Measurements from ENCODE around the gene PYGB. TPM values are rescaled to one million over a fixed set of nuclear protein-coding genes. Genes with fewer than 3 reads are reported as not detected.
"Not testable (repeated sequence)": the region's sequence is repeated elsewhere in the genome, so short reads cannot be mapped to it uniquely, and the experiment has no call there.

Gene PYGB
- total RNA-seq, 4 donors from 2014 or later: 71.6 to 119 (median 78.6) TPM

DNA sequence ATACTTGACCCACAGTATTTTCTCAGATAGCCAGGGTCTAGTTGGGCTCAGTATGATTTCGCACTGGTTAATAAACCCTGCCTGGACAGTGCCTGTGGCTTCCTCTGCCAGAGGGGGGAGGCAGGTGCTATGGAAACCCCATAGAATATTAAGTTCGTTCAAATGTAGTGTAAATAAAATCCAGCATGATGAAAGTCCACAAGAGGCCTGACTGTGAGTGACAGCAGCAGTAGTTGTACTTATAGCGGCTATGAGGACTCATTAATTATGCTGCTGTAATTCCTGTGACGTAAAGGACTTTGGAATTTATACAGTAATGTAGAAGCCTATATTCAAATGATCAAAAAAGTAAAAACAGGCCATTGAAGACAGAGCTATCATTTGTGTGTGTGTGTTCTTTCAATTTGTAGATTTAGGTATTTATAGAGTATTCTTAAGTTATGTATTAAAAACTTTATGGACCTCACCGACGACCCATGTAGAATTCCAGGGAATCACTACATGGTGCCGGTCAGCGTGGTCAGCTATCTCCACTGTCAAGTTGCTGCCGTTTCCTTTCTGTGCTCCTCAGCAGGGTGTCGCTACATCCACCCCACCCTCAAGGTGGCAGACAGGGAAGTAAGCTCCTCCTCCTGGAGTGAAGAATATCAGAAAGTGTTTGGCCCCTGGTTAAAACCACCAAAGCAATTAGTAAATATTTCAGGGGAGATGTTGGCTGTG is 10.0 kb downstream of the PYGB start:
- Histone ChIP-seq H3K27me3 (no peaks in the 10 kb centered on the region), H3K9me3 (no peaks in the 10 kb centered on the region), H3K36me3 (peaks cover 0 to 31% (median 0%) of the 10 kb centered on the region in 3 donors), H3K4me3 (no peak overlapping the region), H3K4me1 (peaks cover 0 to 32% (median 14%) of the 10 kb centered on the region in 4 donors), H3K27ac (no peak overlapping the region)
- DNase-seq (ENCODE audit: low spot score in 2 of 2): no peak
- TF ChIP-seq, protein P1, sequence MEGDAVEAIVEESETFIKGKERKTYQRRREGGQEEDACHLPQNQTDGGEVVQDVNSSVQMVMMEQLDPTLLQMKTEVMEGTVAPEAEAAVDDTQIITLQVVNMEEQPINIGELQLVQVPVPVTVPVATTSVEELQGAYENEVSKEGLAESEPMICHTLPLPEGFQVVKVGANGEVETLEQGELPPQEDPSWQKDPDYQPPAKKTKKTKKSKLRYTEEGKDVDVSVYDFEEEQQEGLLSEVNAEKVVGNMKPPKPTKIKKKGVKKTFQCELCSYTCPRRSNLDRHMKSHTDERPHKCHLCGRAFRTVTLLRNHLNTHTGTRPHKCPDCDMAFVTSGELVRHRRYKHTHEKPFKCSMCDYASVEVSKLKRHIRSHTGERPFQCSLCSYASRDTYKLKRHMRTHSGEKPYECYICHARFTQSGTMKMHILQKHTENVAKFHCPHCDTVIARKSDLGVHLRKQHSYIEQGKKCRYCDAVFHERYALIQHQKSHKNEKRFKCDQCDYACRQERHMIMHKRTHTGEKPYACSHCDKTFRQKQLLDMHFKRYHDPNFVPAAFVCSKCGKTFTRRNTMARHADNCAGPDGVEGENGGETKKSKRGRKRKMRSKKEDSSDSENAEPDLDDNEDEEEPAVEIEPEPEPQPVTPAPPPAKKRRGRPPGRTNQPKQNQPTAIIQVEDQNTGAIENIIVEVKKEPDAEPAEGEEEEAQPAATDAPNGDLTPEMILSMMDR (IDR thresholded peaks at IDR 0.05): no peak
- TF ChIP-seq EP300 (IDR thresholded peaks at IDR 0.05) (no peak), POLR2A (IDR thresholded peaks at IDR 0.05) (no peak)
- WGBS, 2 donors: 87 to 88% methylated on average over 10 of the region's 10 CpGs

DNA sequence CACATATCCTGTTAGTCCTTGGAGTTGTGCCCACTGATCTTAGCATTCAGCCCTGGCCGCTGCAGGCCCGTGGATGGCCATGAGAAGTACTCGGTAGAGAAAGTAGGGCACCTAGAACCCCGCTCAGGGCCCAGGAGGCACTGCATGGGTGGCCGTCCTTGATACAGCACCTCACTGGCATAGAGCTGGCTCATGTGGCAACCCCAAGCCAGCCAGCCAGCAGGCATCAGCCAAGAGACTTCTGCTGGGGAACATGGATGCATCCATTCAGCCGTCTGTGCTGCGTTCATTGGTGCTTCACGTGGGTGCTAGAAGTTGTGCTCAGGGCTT is 10.6 kb downstream of the PYGB start:
- peaks cover 0 to 30% (median 14%) of the 10 kb centered on the region in 4 donors for H3K4me1 ChIP-seq
- H3K27ac ChIP-seq: no peak overlapping the region
- DNase-seq (ENCODE audit: low spot score in 2 of 2): no peak

DNA sequence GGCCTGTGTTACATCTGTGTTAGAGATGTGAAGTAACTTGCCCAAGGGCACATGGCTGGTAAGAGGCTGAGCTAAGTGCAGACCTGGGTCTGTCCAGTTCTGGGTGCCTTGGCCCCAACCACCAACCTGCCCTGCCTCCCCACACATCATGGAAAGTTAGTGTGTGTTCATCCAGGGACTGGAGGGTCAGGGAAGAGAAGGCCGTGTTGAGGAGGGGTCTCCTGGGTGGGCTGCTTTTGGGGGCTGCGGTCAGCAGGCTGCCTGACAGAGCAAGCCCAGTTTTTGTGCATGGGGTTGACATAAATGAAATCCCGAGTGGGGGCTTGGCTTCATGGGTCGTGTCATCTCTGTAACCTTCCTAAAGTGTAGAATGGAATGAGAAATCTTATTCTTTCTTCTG is 10.9 kb downstream of the PYGB start:
- TF ChIP-seq EP300 (IDR thresholded peaks at IDR 0.05) (no peak), POLR2A (IDR thresholded peaks at IDR 0.05) (no peak)
- TF ChIP-seq, protein P1 (IDR thresholded peaks at IDR 0.05): no peak
- peaks cover 0 to 30% (median 14%) of the 10 kb centered on the region in 4 donors for H3K4me1 ChIP-seq
- no peaks in the 10 kb centered on the region for H3K9me3 ChIP-seq
- WGBS, 2 donors: 80 to 94% methylated on average over 4 of the region's 4 CpGs
- H3K27me3 ChIP-seq: no peaks in the 10 kb centered on the region
- no peak overlapping the region for H3K4me3 ChIP-seq
- H3K36me3 ChIP-seq: peaks cover 0 to 31% (median 0%) of the 10 kb centered on the region in 3 donors
- no peak for DNase-seq (ENCODE audit: low spot score in 2 of 2)
- H3K27ac ChIP-seq: no peak overlapping the region

More for the DNA sequence above, 10.6 kb downstream of the PYGB start:
- H3K9me3 ChIP-seq: no peaks in the 10 kb centered on the region
- 90 to 95% methylated on average over 5 to 8 of the region's 8 CpGs for WGBS, 2 donors
- H3K4me3 ChIP-seq: no peak overlapping the region
- TF ChIP-seq POLR2A (IDR thresholded peaks at IDR 0.05): no peak
- no peaks in the 10 kb centered on the region for H3K27me3 ChIP-seq
- peaks cover 0 to 31% (median 0%) of the 10 kb centered on the region in 3 donors for H3K36me3 ChIP-seq

DNA sequence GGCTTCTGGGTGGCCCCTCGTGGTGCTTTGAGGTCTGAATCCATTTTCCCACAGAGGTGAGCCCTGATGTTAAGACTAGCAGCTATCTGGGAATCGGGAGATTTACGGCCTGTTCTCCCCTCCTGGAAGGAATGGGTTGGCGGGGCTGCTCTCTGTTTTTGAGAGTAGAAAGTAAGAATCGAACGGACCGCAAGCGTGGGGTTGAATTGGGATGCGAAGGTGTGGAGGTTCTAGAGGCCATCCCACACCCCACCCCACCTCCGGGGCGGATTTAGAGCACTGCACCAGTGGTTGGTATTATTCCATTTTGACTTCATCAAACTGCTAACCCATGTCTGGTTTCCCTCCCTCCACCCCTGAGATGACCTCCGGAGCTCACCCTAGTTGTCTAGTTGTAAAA is 11.5 kb downstream of the PYGB start:
- no peaks in the 10 kb centered on the region for H3K9me3 ChIP-seq
- WGBS, 2 donors: 94 to 97% methylated on average over 12 of the region's 12 CpGs
- DNase-seq (ENCODE audit: low spot score in 2 of 2): no peak
- no peak overlapping the region for H3K27ac ChIP-seq
- H3K4me1 ChIP-seq: peaks cover 0 to 30% (median 11%) of the 10 kb centered on the region in 4 donors
- H3K27me3 ChIP-seq: no peaks in the 10 kb centered on the region
- no peak for TF ChIP-seq EP300 (IDR thresholded peaks at IDR 0.05)
- TF ChIP-seq, protein P1 (IDR thresholded peaks at IDR 0.05): no peak
- TF ChIP-seq POLR2A (IDR thresholded peaks at IDR 0.05): no peak
- peaks cover 0 to 31% (median 0%) of the 10 kb centered on the region in 3 donors for H3K36me3 ChIP-seq
- H3K4me3 ChIP-seq: no peak overlapping the region

DNA sequence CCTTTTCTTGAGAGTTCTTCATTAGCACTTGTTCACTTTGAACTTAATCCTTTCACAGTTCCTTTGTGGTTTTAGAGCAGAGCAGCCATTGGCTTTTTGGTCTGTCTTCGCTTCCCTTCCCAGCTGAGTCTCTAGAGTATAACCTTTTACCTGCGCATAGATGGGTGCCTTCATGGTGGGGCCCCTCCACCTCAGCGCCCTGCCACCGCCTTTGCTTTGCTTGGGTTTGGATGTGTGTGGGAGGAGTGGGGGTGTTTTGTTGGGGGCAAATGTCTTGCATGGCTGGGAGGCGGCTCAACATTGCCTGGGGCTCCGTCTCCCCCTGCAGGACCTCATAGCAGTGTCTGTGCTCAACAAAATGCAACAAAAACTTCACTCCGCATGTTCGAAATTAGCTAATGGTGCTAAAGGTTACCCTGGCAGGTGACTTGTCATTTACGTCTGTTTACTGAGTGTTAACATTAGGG is 11.9 kb downstream of the PYGB start:
- Histone ChIP-seq H3K9me3 (no peaks in the 10 kb centered on the region), H3K4me1 (peaks cover 0 to 26% (median 10%) of the 10 kb centered on the region in 4 donors), H3K27ac (no peak overlapping the region), H3K27me3 (no peaks in the 10 kb centered on the region), H3K4me3 (no peak overlapping the region), H3K36me3 (peaks cover 0 to 31% (median 0%) of the 10 kb centered on the region in 3 donors)
- DNase-seq (ENCODE audit: low spot score in 2 of 2): no peak
- WGBS, 2 donors: 97 to 99% methylated on average over 9 of the region's 9 CpGs
- TF ChIP-seq, protein P1 (IDR thresholded peaks at IDR 0.05): no peak
- TF ChIP-seq POLR2A (IDR thresholded peaks at IDR 0.05): no peak
- TF ChIP-seq EP300 (IDR thresholded peaks at IDR 0.05): no peak

DNA sequence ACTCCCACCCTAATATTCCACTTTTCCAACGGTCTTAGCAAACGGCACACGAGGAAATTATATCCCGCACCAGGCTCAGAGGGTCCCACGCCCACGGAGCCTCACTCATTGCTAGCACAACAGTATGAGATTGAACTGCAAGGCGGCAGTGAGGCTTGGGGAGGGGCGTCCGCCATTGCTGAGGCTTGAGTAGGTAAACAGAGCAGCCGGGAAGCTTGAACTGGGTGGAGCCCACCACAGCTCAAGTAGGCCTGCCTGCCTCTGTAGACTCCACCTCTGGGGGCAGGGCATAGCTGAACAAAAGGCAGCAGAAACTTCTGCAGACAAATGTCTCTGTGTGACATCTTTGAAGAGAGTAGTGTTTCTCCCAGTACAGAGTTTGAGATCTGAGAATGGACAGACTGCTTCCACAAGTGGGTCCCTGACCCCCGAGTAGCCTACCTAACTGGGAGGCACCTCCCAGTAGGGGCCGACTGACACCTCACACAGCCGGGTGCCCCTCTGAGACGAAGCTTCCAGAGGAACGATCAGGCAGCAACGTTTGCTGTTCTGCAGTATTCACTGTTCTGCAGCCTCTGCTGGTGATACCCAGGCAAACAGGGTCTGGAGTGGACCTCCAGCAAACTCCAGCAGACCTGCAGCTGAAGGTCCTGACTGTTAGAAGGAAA is 13.0 kb downstream of the PYGB start:
- 97% methylated on average over 15 to 16 of the region's 16 CpGs for WGBS, 2 donors
- not testable (repeated sequence) for DNase-seq (ENCODE audit: low spot score in 2 of 2); H3K9me3 ChIP-seq

More for the DNA sequence above, 13.0 kb downstream of the PYGB start:
- H3K36me3 ChIP-seq: peaks cover 0 to 31% (median 0%) of the 10 kb centered on the region in 3 donors
- not testable (repeated sequence) for H3K4me3 ChIP-seq, H3K27ac ChIP-seq, H3K27me3 ChIP-seq
- H3K4me1 ChIP-seq: peaks cover 0 to 16% (median 5%) of the 10 kb centered on the region in 4 donors

All from tibial nerve (tissue), 4 donors.